HG03280 (cell line): ENCODE results near the gene SARS2.
A peak's percentile ranks its signal among the peaks of the same experiment; 100 is the strongest.
"Not testable (repeated sequence)": the region's sequence is repeated elsewhere in the genome, so short reads cannot be mapped to it uniquely, and the experiment has no call there.

Source experiments
- ATAC-seq: cut with Tn5 transposase; IDR thresholded peaks from one replicate; pipeline ENCODE4 v1.9.1; 2021; ENCODE audit warnings: mild to moderate bottlenecking, moderate library complexity; ENCODE audit not compliant: unreplicated experiment

Gene SARS2

GRCh38 chr19:38929929-38930775 is at the start of gene SARS2:
SARS2 (minus strand) TSS chr19:38930763; CDS start chr19:38930736, 27 bp downstream.
- ATAC-seq, result peak; percentile 69

GRCh38 chr19:38979812-38980211 is 49.2 kb upstream of the SARS2 start:
- ATAC-seq, result no peak

- no peak for ATAC-seq
These were observed 47.7 kb upstream of the SARS2 start for GRCh38 chr19:38978326-38978689.

GRCh38 chr19:38977445-38978325 is 47.1 kb upstream of the SARS2 start:
- ATAC-seq, result peak; percentile 82

GRCh38 chr19:38975861-38976271 is 45.3 kb upstream of the SARS2 start:
- ATAC-seq, result no peak

- no peak for ATAC-seq
These were observed 44.8 kb upstream of the SARS2 start, which contains the start of gene FBXO17 for GRCh38 chr19:38975214-38975860. FBXO17 (minus strand) TSS chr19:38975742; CDS start chr19:38950319, 25,423 bp downstream.

GRCh38 chr19:38974624-38975213 is 44.2 kb upstream of the SARS2 start:
- no peak for ATAC-seq

GRCh38 chr19:38971672-38972071 is 41.1 kb upstream of the SARS2 start:
- ATAC-seq, result no peak

- no peak for ATAC-seq
These were observed 40.3 kb upstream of the SARS2 start for GRCh38 chr19:38970664-38971532.

GRCh38 chr19:38966149-38966548 is 35.6 kb upstream of the SARS2 start:
- ATAC-seq, result not testable (repeated sequence)

- ATAC-seq, result no peak
These were observed 34.2 kb upstream of the SARS2 start for GRCh38 chr19:38964738-38965137.

GRCh38 chr19:38959618-38960017 is 29.1 kb upstream of the SARS2 start:
- ATAC-seq, result no peak

- no peak for ATAC-seq
These were observed 27.7 kb upstream of the SARS2 start for GRCh38 chr19:38958301-38958700.

GRCh38 chr19:38956264-38956663 is 25.7 kb upstream of the SARS2 start:
- no peak for ATAC-seq

- ATAC-seq, result no peak
These were observed 23.1 kb upstream of the SARS2 start for GRCh38 chr19:38953677-38954076.

- ATAC-seq, result no peak
These were observed 22.0 kb upstream of the SARS2 start for GRCh38 chr19:38952395-38953165.

GRCh38 chr19:38951187-38951586 is 20.6 kb upstream of the SARS2 start:
- no peak for ATAC-seq

GRCh38 chr19:38949580-38950367 is 19.2 kb upstream of the SARS2 start:
- no peak for ATAC-seq
